Aorta (tissue), 5 donors: Measurements from ENCODE around the gene ZNF662. TPM values are rescaled to one million over a fixed set of nuclear protein-coding genes. Genes with fewer than 3 reads are reported as not detected.

Experiments
- ATAC-seq: fragments of 200-7000 bp; cut with Tn5 transposase; one replicate; pipeline ENCODE4 v1.9.1; 2022; ENCODE audit warnings: moderate library complexity; ENCODE audit not compliant: low FRiP score
- DNase-seq, 2 donors: peaks; one replicate each; pipeline ENCODE4 v3.0.0-alpha.2; 2020
- H3K27ac ChIP-seq, 2 donors: one replicate each; pipeline ENCODE4 v1.5.1; 2013; ENCODE audit warnings: low read length in 2 of 2, mild to moderate bottlenecking in 2 of 2, moderate library complexity in 2 of 2, control low read depth in 1 of 2, inconsistent platforms in 1 of 2, low read depth in 1 of 2
- H3K27me3 ChIP-seq, 2 donors: one replicate each; pipeline ENCODE4 v1.6.1; 2013; ENCODE audit warnings: control low read depth in 1 of 2, low read length in 1 of 2, mild to moderate bottlenecking in 1 of 2, moderate library complexity in 1 of 2; ENCODE audit not compliant: insufficient read depth in 2 of 2, control insufficient read depth in 1 of 2
- H3K36me3 ChIP-seq, 2 donors: one replicate each; pipeline ENCODE4 v1.6.1; 2013; ENCODE audit warnings: control low read depth in 1 of 2, low read length in 1 of 2, mild to moderate bottlenecking in 1 of 2; ENCODE audit not compliant: insufficient read depth in 2 of 2, control insufficient read depth in 1 of 2
- H3K4me1 ChIP-seq, 2 donors: one replicate each; pipeline ENCODE4 v1.6.1; 2013; ENCODE audit warnings: low read length in 2 of 2, control low read depth in 1 of 2, mild to moderate bottlenecking in 1 of 2, moderate library complexity in 1 of 2; ENCODE audit not compliant: insufficient read depth in 2 of 2, control insufficient read depth in 1 of 2
- H3K4me3 ChIP-seq, 2 donors: one replicate each; pipeline ENCODE4 v1.5.1; 2013; ENCODE audit warnings: low read length in 2 of 2, control low read depth in 1 of 2, mild to moderate bottlenecking in 1 of 2
- H3K9me3 ChIP-seq: one replicate; pipeline ENCODE4 v1.6.1; 2013; ENCODE audit warnings: mild to moderate bottlenecking, low read length; ENCODE audit not compliant: control insufficient read depth
- WGBS, 2 donors: extraction: QIAGEN DNeasy Blood & Tissue Kit; methylation state at CpG; one replicate each; pipeline ENCODE4 v1.1.7; 2013; 5-methylcytosine and 5-hydroxymethylcytosine counted together
- intact Hi-C, 2 donors: fragments of 100-400 bp; cut with DNase I; formaldehyde crosslinking; loops; one replicate each; pipeline versions ENCODE4 v1.14.2 to v1.15.0; 2022
- polyA plus RNA-seq, 2 donors: library from polyadenylated mRNA; stranded (reverse); fragments of 200-250 nt; gene quantifications; one replicate each; pipeline ENCODE4 v1.2.3, GENCODE V29; 2013
- total RNA-seq, 2 donors: library from RNA; stranded (reverse); fragmentation: NEBNext Ultra II Directional; extraction: Animal tissue kit (Norgen Biotek cat#: 25700); gene quantifications; one replicate each; pipeline ENCODE4 v1.2.1, GENCODE V29; 2021
- donor health status: healthy with polysubstance abuse.
- donor health status: Bipolar disorder and iron deficiency.
- donor health status: DM: no; HTN: no; CAD: no.
- donor health status: DM: no; HTN: no; CAD: no.
- donor health status: DM: yes; HTN: yes; CAD: no.

ZNF662 gene
- total and polyA plus RNA-seq, 4 donors, result 1.0 to 18.1 (median 11.4) TPM

GRCh38 chr3:42873221-42873982 is 32.5 kb upstream of the ZNF662 start:
- 79 to 87% methylated on average over 9 of the region's 9 CpGs for whole genome bisulfite sequencing, 2 donors
- H3K27ac ChIP-seq, result no peak overlapping the region
- no peaks in the 10 kb centered on the region for H3K27me3 ChIP-seq
- no peaks in the 10 kb centered on the region for H3K9me3 ChIP-seq
- no peak overlapping the region for H3K4me3 ChIP-seq
- H3K4me1 ChIP-seq, result no peaks in the 10 kb centered on the region
- intact Hi-C loops, result no loop called here
- DNase-seq (no peak), ATAC-seq (no peak)
- H3K36me3 ChIP-seq, result no peaks in the 10 kb centered on the region

- DNase-seq, result no peak
- H3K27me3 ChIP-seq, result no peaks in the 10 kb centered on the region
- H3K27ac ChIP-seq, result no peak overlapping the region
- 93 to 94% methylated on average over 10 of the region's 10 CpGs for WGBS, 2 donors
- no peaks in the 10 kb centered on the region for H3K9me3 ChIP-seq
- intact Hi-C loops, result no loop called here
- no peak overlapping the region for H3K4me3 ChIP-seq
- no peak for ATAC-seq
- no peaks in the 10 kb centered on the region for H3K36me3 ChIP-seq
- no peaks in the 10 kb centered on the region for H3K4me1 ChIP-seq
Observed at GRCh38 chr3:42874749-42875148, 31.2 kb upstream of the ZNF662 start.

GRCh38 chr3:42875325-42876151 is 30.4 kb upstream of the ZNF662 start, which contains the start of gene CYP8B1:
Gene CYP8B1, minus strand, starts transcription at chr3:42875879. Its CDS starts 63 bp downstream, at chr3:42875816.
- intact Hi-C loops, result no loop called here
- H3K27me3 ChIP-seq, result no peaks in the 10 kb centered on the region
- no peaks in the 10 kb centered on the region for H3K9me3 ChIP-seq
- H3K27ac ChIP-seq, result no peak within 1 kb of the TSS
- no peak for DNase-seq
- no peak for ATAC-seq
- H3K4me3 ChIP-seq, result no peak within 1 kb of the TSS
- 89 to 90% methylated on average over 13 of the region's 13 CpGs for WGBS, 2 donors
- H3K36me3 ChIP-seq, result no peaks in the 10 kb centered on the region
- H3K4me1 ChIP-seq, result no peaks in the 10 kb centered on the region

GRCh38 chr3:42876401-42876800 is 29.5 kb upstream of the ZNF662 start:
- Histone ChIP-seq H3K4me1 (no peaks in the 10 kb centered on the region), H3K9me3 (no peaks in the 10 kb centered on the region), H3K27ac (no peak overlapping the region), H3K27me3 (no peaks in the 10 kb centered on the region), H3K36me3 (no peaks in the 10 kb centered on the region), H3K4me3 (no peak overlapping the region)
- 62 to 63% methylated on average over 1 of the region's 1 CpG for WGBS, 2 donors
- no peak for ATAC-seq
- intact Hi-C loops, result no loop called here
- no peak for DNase-seq

- no peak overlapping the region for H3K27ac ChIP-seq
- no peaks in the 10 kb centered on the region for H3K4me1 ChIP-seq
- DNase-seq (no peak), ATAC-seq (no peak)
- intact Hi-C loops, result no loop called here
- 85 to 89% methylated on average over 7 of the region's 7 CpGs for WGBS, 2 donors
- no peak overlapping the region for H3K4me3 ChIP-seq
- H3K27me3 ChIP-seq, result no peaks in the 10 kb centered on the region
- H3K36me3 ChIP-seq, result no peaks in the 10 kb centered on the region
- no peaks in the 10 kb centered on the region for H3K9me3 ChIP-seq
Observed at GRCh38 chr3:42876940-42877720, 28.8 kb upstream of the ZNF662 start.

GRCh38 chr3:42877881-42878280 is 28.1 kb upstream of the ZNF662 start:
- no peak for DNase-seq
- Histone ChIP-seq H3K4me1 (no peaks in the 10 kb centered on the region), H3K9me3 (no peaks in the 10 kb centered on the region), H3K27ac (no peak overlapping the region), H3K27me3 (no peaks in the 10 kb centered on the region), H3K36me3 (no peaks in the 10 kb centered on the region), H3K4me3 (no peak overlapping the region)
- WGBS, 2 donors, result 86 to 90% methylated on average over 2 of the region's 2 CpGs
- intact Hi-C loops, result no loop called here
- no peak for ATAC-seq

GRCh38 chr3:42880183-42880582 is 25.8 kb upstream of the ZNF662 start:
- no peak for DNase-seq
- H3K4me3 ChIP-seq, result no peak overlapping the region
- intact Hi-C loops, result loop anchor here (2.0 to 5.0 kb wide), 2 partner anchors 48 to 49 kb away; no protein-coding TSS in a partner anchor

GRCh38 chr3:42880601-42881451 is 25.1 kb upstream of the ZNF662 start:
- Histone ChIP-seq H3K4me3 (peak overlapping the region; percentile 58 to 70), H3K9me3 (no peaks in the 10 kb centered on the region), H3K36me3 (no peaks in the 10 kb centered on the region), H3K27ac (no peak overlapping the region), H3K4me1 (no peaks in the 10 kb centered on the region), H3K27me3 (no peaks in the 10 kb centered on the region)
- intact Hi-C loops, result loop anchor here (1.0 to 5.0 kb wide), 3 partner anchors 49 to 100 kb away; no protein-coding TSS in a partner anchor
- peak; percentile 91 to 94 for DNase-seq
- 2 to 3% methylated on average over 59 to 61 of the region's 61 CpGs for WGBS, 2 donors
- peak; percentile 98 for ATAC-seq

More at GRCh38 chr3:42880183-42880582, 25.8 kb upstream of the ZNF662 start:
- H3K4me1 ChIP-seq, result no peaks in the 10 kb centered on the region
- H3K27ac ChIP-seq, result no peak overlapping the region
- H3K9me3 ChIP-seq, result no peaks in the 10 kb centered on the region
- no peaks in the 10 kb centered on the region for H3K27me3 ChIP-seq
- 92% methylated on average over 9 of the region's 9 CpGs for WGBS, 2 donors
- no peak for ATAC-seq
- H3K36me3 ChIP-seq, result no peaks in the 10 kb centered on the region
